HEK293 (cell line): Measurements from ENCODE around the gene CEP350.

ENCODE experiments used
- CTCF ChIP-seq: fragments of 450-650 bp; formaldehyde crosslinking; IDR thresholded peaks from 2 replicates; pipeline ENCODE4 v1.5.1; 2016; ENCODE audit warnings: missing biosample characterization, missing genetic modification characterization
- EGR2 ChIP-seq: fragments of 450-650 bp; formaldehyde crosslinking; IDR thresholded peaks from 2 replicates; pipeline ENCODE4 v1.5.1; 2016; ENCODE audit warnings: low read depth, missing biosample characterization, missing genetic modification characterization
- GFI1B ChIP-seq: fragments of 450-650 bp; formaldehyde crosslinking; IDR thresholded peaks from 2 replicates; pipeline ENCODE4 v1.5.1; 2016; ENCODE audit warnings: missing biosample characterization, missing genetic modification characterization
- KLF8 ChIP-seq: fragments of 450-650 bp; formaldehyde crosslinking; IDR thresholded peaks from 2 replicates; pipeline ENCODE4 v1.5.1; 2016; ENCODE audit warnings: missing biosample characterization, missing genetic modification characterization
- PRDM2 ChIP-seq: fragments of 450-650 bp; formaldehyde crosslinking; IDR thresholded peaks from 2 replicates; pipeline ENCODE4 v1.5.1; 2016; ENCODE audit warnings: missing biosample characterization, missing genetic modification characterization, borderline replicate concordance
- REST ChIP-seq: fragments of 450-650 bp; formaldehyde crosslinking; IDR thresholded peaks from 2 replicates; pipeline ENCODE4 v1.5.1; 2016; ENCODE audit warnings: missing biosample characterization, missing genetic modification characterization
- TRIM28 ChIP-seq: IDR thresholded peaks from 2 replicates; pipeline ENCODE4 v1.6.1; 2011; ENCODE audit warnings: low read length, control low read depth, borderline replicate concordance
- ZBTB17 ChIP-seq: fragments of 450-650 bp; formaldehyde crosslinking; IDR thresholded peaks from 2 replicates; pipeline ENCODE4 v1.5.1; 2016; ENCODE audit warnings: missing biosample characterization, missing genetic modification characterization
- ZBTB7A ChIP-seq: fragments of 450-650 bp; formaldehyde crosslinking; IDR thresholded peaks from 2 replicates; pipeline ENCODE4 v1.5.1; 2016; ENCODE audit warnings: low read depth, missing biosample characterization, missing genetic modification characterization
- ZNF169 ChIP-seq: fragments of 450-650 bp; formaldehyde crosslinking; IDR thresholded peaks from 2 replicates; pipeline ENCODE4 v1.5.1; 2016; ENCODE audit warnings: missing biosample characterization, missing genetic modification characterization
- ZNF24 ChIP-seq: fragments of 450-650 bp; formaldehyde crosslinking; IDR thresholded peaks from 2 replicates; pipeline ENCODE4 v1.5.1; 2016; ENCODE audit warnings: missing biosample characterization, missing genetic modification characterization
- ZNF350 ChIP-seq: fragments of 450-650 bp; formaldehyde crosslinking; IDR thresholded peaks from 2 replicates; pipeline ENCODE4 v1.5.0; 2017; ENCODE audit warnings: missing biosample characterization, mild to moderate bottlenecking, missing genetic modification characterization
- ZNF354C ChIP-seq: fragments of 450-650 bp; formaldehyde crosslinking; IDR thresholded peaks from 2 replicates; pipeline ENCODE4 v1.5.1; 2016; ENCODE audit warnings: missing biosample characterization, missing genetic modification characterization, low read depth, borderline replicate concordance
- ZNF398 ChIP-seq: fragments of 450-650 bp; formaldehyde crosslinking; IDR thresholded peaks from 2 replicates; pipeline ENCODE4 v1.5.1; 2017; ENCODE audit warnings: missing biosample characterization, missing genetic modification characterization
- ZNF48 ChIP-seq: fragments of 450-650 bp; formaldehyde crosslinking; IDR thresholded peaks from 2 replicates; pipeline ENCODE4 v1.5.1; 2016; ENCODE audit warnings: missing biosample characterization, missing genetic modification characterization
- ZNF488 ChIP-seq: fragments of 450-650 bp; formaldehyde crosslinking; IDR thresholded peaks from 2 replicates; pipeline ENCODE4 v1.5.1; 2016; ENCODE audit warnings: missing biosample characterization, missing genetic modification characterization
- ZNF521 ChIP-seq: fragments of 450-650 bp; formaldehyde crosslinking; IDR thresholded peaks from 2 replicates; pipeline ENCODE4 v1.5.1; 2017; ENCODE audit warnings: missing biosample characterization, mild to moderate bottlenecking, missing genetic modification characterization
- ZNF549 ChIP-seq: fragments of 450-650 bp; IDR thresholded peaks from 2 replicates; pipeline ENCODE4 v1.5.1; 2018; ENCODE audit warnings: missing biosample characterization, missing genetic modification characterization, mild to moderate bottlenecking, inconsistent platforms, moderate library complexity
- ZNF560 ChIP-seq: fragments of 450-650 bp; formaldehyde crosslinking; IDR thresholded peaks from 2 replicates; pipeline ENCODE4 v1.5.1; 2017; ENCODE audit warnings: missing biosample characterization, missing genetic modification characterization, borderline replicate concordance
- ZNF580 ChIP-seq: fragments of 450-650 bp; formaldehyde crosslinking; IDR thresholded peaks from 2 replicates; pipeline ENCODE4 v1.5.1; 2016; ENCODE audit warnings: missing biosample characterization, missing genetic modification characterization
- ZNF624 ChIP-seq: fragments of 450-650 bp; formaldehyde crosslinking; IDR thresholded peaks from 2 replicates; pipeline ENCODE4 v1.5.1; 2017; ENCODE audit warnings: missing biosample characterization, missing genetic modification characterization
- ZNF658 ChIP-seq: fragments of 450-650 bp; formaldehyde crosslinking; IDR thresholded peaks from 2 replicates; pipeline ENCODE4; 2016; ENCODE audit warnings: missing biosample characterization, missing genetic modification characterization
- ZSCAN18 ChIP-seq: fragments of 450-650 bp; formaldehyde crosslinking; IDR thresholded peaks from 2 replicates; pipeline ENCODE4 v1.5.1; 2016; ENCODE audit warnings: missing biosample characterization, missing genetic modification characterization

The CEP350 gene

GRCh38 chr1:179954493-179955286, at the start of gene CEP350 (continued):
- TF ChIP-seq PRDM2 (tag by site-specific recombination) (no peak), ZNF350 (tag by site-specific recombination) (no peak), ZBTB7A (peak; percentile 48; the same call in 1 of the 2 replicates), KLF8 (tag by site-specific recombination) (peak; percentile 93), ZNF48 (tag by site-specific recombination) (no peak), ZNF169 (tag by site-specific recombination) (no peak), REST (tag by site-specific recombination) (peak; percentile 89), ZNF354C (tag by site-specific recombination) (no peak), ZNF24 (tag by site-specific recombination) (0 out of 2 replicates have a peak, but pooled peaks have one; percentile 74), EGR2 (tag by site-specific recombination) (no peak), TRIM28 (no peak; the same call in 1 of the 2 replicates), ZNF580 (tag by site-specific recombination) (no peak), ZNF549 (tag by site-specific recombination) (no peak), GFI1B (tag by site-specific recombination) (no peak), ZSCAN18 (tag by site-specific recombination) (0 out of 2 replicates have a peak, but pooled peaks have one; percentile 16), CTCF (tag by site-specific recombination) (peak; percentile 70), ZNF560 (no peak), ZNF488 (tag by site-specific recombination) (no peak), ZBTB17 (peak; percentile 87), ZNF624 (tag by site-specific recombination) (no peak), ZNF398 (tag by site-specific recombination) (peak; percentile 39; the same call in 1 of the 2 replicates), ZNF658 (tag by site-specific recombination) (no peak), ZNF521 (tag by site-specific recombination) (no peak)
